NCI-H510A treated with DMSO at 0.1 percent for 48 hours (cell line): ENCODE measurements around the gene SDHB.

Source experiments
- DNase-seq: peaks from one replicate; lab custom pipeline; 2025; lab: John Stamatoyannopoulos, UW

SDHB gene

GRCh38 chr1:17053685-17054410, at the start of gene SDHB:
Gene SDHB, minus strand, starts transcription at chr1:17054032. Its CDS starts 13 bp downstream, at chr1:17054019.
- peak; percentile 90 for DNase-seq

GRCh38 chr1:17102232-17102631, 48.4 kb upstream of the SDHB start:
- no peak for DNase-seq

GRCh38 chr1:17101261-17101660, 47.4 kb upstream of the SDHB start:
- DNase-seq: no peak

- no peak for DNase-seq
Observed at GRCh38 chr1:17099616-17100340, 45.9 kb upstream of the SDHB start.

- DNase-seq: no peak
Observed at GRCh38 chr1:17098446-17099317, 44.9 kb upstream of the SDHB start.

- no peak for DNase-seq
Observed at GRCh38 chr1:17097787-17098186, 44.0 kb upstream of the SDHB start.

- no peak for DNase-seq
Observed at GRCh38 chr1:17097147-17097546, 43.3 kb upstream of the SDHB start.

- no peak for DNase-seq
Observed at GRCh38 chr1:17096584-17096983, 42.8 kb upstream of the SDHB start.

GRCh38 chr1:17095141-17095540, 41.3 kb upstream of the SDHB start:
- DNase-seq: no peak

- DNase-seq: no peak
Observed at GRCh38 chr1:17094664-17095063, 40.8 kb upstream of the SDHB start.

GRCh38 chr1:17093822-17094393, 40.1 kb upstream of the SDHB start:
- DNase-seq: no peak

GRCh38 chr1:17091252-17091651, 37.4 kb upstream of the SDHB start:
- no peak for DNase-seq

GRCh38 chr1:17089506-17089905, 35.7 kb upstream of the SDHB start:
- no peak for DNase-seq

GRCh38 chr1:17086751-17087150, 32.9 kb upstream of the SDHB start:
- DNase-seq: no peak

- no peak for DNase-seq
Observed at GRCh38 chr1:17084787-17085186, 31.0 kb upstream of the SDHB start.

- no peak for DNase-seq
Observed at GRCh38 chr1:17082761-17083160, 28.9 kb upstream of the SDHB start.

- no peak for DNase-seq
Observed at GRCh38 chr1:17081439-17081838, 27.6 kb upstream of the SDHB start.

- DNase-seq: no peak
Observed at GRCh38 chr1:17080880-17081279, 27.0 kb upstream of the SDHB start.

GRCh38 chr1:17080085-17080759, 26.4 kb upstream of the SDHB start:
- DNase-seq: no peak

- DNase-seq: no peak
Observed at GRCh38 chr1:17078991-17079868, 25.4 kb upstream of the SDHB start.
